Adrenal gland (tissue), 12 donors: Measurements from ENCODE around the gene SCN1B. TPM values are rescaled to one million over a fixed set of nuclear protein-coding genes. Genes with fewer than 3 reads are reported as not detected.

ENCODE experiments used
- DNase-seq, 7 donors: peaks; one replicate each; pipeline ENCODE4 v3.0.0-alpha.2; 2019 to 2020
- H3K27ac ChIP-seq, 5 donors: fragments of 200-600 bp; sonication (generic) in 4 of 5; 1 replicate in 3 of 5; 2 replicates in 2 of 5; pipeline versions ENCODE4 v1.5.1 to v1.8.0; 2016 to 2020; ENCODE audit warnings: mild to moderate bottlenecking in 1 of 5
- H3K27me3 ChIP-seq: fragments of 200-600 bp; 2 replicates; pipeline ENCODE4 v1.8.0; 2021
- H3K36me3 ChIP-seq, 2 donors: fragments of 200-600 bp; replicated peaks in 1 of 2; 1 replicate in 1 of 2; 2 replicates in 1 of 2; pipeline versions ENCODE4 v1.5.1 to v1.8.0; 2018 to 2022
- H3K4me1 ChIP-seq, 2 donors: fragments of 200-600 bp; replicated peaks in 1 of 2; 1 replicate in 1 of 2; 2 replicates in 1 of 2; pipeline versions ENCODE4 v1.5.1 to v1.8.0; 2018 to 2021
- H3K4me3 ChIP-seq, 4 donors: fragments of 200-600 bp; sonication (generic) in 3 of 4; one replicate each; pipeline ENCODE4 v1.5.1; 2016 to 2018
- H3K9me3 ChIP-seq, 3 donors: fragments of 200-600 bp; sonication (generic) in 1 of 3; replicated peaks in 1 of 3; 1 replicate in 2 of 3; 2 replicates in 1 of 3; pipeline versions ENCODE4 v1.5.1 to v1.8.0; 2016 to 2021
- POLR2A ChIP-seq, 2 donors: fragments of 450-650 bp; IDR thresholded peaks; one replicate each; pipeline ENCODE4 v1.6.1; 2017; ENCODE audit warnings: antibody characterized with exemption in 2 of 2, mild to moderate bottlenecking in 2 of 2, moderate library complexity in 1 of 2
- WGBS, 4 donors: extraction: QIAGEN DNeasy Blood & Tissue Kit in 2 of 4; methylation state at CpG; one replicate each; pipeline versions ENCODE4 v1.1.5 to v1.1.7; 2013 to 2017; 5-methylcytosine and 5-hydroxymethylcytosine counted together
- intact Hi-C, 2 donors: fragments of 100-400 bp; cut with DNase I; formaldehyde crosslinking; loops; one replicate each; pipeline versions ENCODE4 v1.14.1 to v1.15.0; 2022 to 2023
- polyA plus RNA-seq, 3 donors: library from polyadenylated mRNA; stranded (reverse); fragments of 200-250 nt in 2 of 3; fragments of 350-450 nt in 1 of 3; fragmentation: Illumina TruSeq in 1 of 3; extraction: RNeasy Lipid Tissue Mini Kit (QIAGEN cat#74804) in 1 of 3; gene quantifications; one replicate each; pipeline ENCODE4 v1.2.3, GENCODE V29; 2013 to 2014
- total RNA-seq, 9 donors: library from RNA; depleted of rRNA in 4 of 9; stranded (reverse); fragments of >200 nt in 4 of 9; fragments of 120-200 nt in 1 of 9; fragmentation: NEBNext Ultra II Directional in 1 of 9; extraction: Animal tissue kit (Norgen Biotek cat#: 25700) in 1 of 9; gene quantifications; one replicate each; pipeline versions ENCODE4 v1.1.0 to v1.2.4, GENCODE V29; 2013 to 2023
- TF ChIP-seq, protein P1 (sequence below), 6 experiments: fragments of 450-650 bp in 4 of 6; fragments of 200-600 bp in 2 of 6; sonication (generic) in 1 of 6; IDR thresholded peaks; 1 replicate in 5 of 6; 2 replicates in 1 of 6; pipeline versions ENCODE4 v1.5.1 to v1.8.0; 2016 to 2021; ENCODE audit warnings: antibody characterized with exemption in 6 of 6, mild to moderate bottlenecking in 2 of 6, moderate library complexity in 1 of 6
- donor health status: healthy with polysubstance abuse.
- donor health status: Bipolar disorder and iron deficiency.
- donor health status: DM: yes; HTN: yes; CAD: no.
- donor health status: DM: no; HTN: no; CAD: no.
- donor health status: DM: no; HTN: no; CAD: no.
- donor health status: DM: yes; HTN: yes; CAD: no.

Gene SCN1B
- total and polyA plus RNA-seq, 12 donors, result 0.83 to 34.5 (median 13.8) TPM

DNA sequence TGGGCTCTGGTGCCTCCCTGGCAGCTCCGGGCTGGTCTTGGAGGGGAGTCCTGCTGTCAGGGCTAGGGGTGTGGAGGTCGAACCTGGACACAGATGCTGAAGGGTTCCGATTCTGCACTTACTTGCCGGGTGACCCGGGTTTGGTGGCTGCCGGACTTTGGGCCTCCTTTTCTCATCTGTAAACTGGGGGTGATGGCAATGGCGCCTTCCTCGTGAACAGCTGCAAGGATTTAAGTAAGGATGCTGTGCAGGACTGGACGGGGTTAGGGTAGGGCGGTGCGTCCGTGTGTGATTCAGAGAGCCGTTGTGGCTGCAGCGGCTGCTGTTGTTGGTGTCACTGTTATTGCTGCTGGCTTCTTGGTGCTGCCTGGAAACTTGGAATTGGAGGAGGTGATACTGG is 13.6 kb downstream of the SCN1B start:
- Histone ChIP-seq H3K4me1 (peaks cover 16 to 18% of the 10 kb centered on the region in 2 donors), H3K36me3 (no peaks in the 10 kb centered on the region), H3K27me3 (no peaks in the 10 kb centered on the region), H3K9me3 (no peaks in the 10 kb centered on the region), H3K27ac (no peak overlapping the region), H3K4me3 (no peak overlapping the region)
- DNase-seq, result no peak
- no peak for TF ChIP-seq POLR2A (IDR thresholded peaks at IDR 0.05)
- TF ChIP-seq, protein P1, sequence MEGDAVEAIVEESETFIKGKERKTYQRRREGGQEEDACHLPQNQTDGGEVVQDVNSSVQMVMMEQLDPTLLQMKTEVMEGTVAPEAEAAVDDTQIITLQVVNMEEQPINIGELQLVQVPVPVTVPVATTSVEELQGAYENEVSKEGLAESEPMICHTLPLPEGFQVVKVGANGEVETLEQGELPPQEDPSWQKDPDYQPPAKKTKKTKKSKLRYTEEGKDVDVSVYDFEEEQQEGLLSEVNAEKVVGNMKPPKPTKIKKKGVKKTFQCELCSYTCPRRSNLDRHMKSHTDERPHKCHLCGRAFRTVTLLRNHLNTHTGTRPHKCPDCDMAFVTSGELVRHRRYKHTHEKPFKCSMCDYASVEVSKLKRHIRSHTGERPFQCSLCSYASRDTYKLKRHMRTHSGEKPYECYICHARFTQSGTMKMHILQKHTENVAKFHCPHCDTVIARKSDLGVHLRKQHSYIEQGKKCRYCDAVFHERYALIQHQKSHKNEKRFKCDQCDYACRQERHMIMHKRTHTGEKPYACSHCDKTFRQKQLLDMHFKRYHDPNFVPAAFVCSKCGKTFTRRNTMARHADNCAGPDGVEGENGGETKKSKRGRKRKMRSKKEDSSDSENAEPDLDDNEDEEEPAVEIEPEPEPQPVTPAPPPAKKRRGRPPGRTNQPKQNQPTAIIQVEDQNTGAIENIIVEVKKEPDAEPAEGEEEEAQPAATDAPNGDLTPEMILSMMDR (IDR thresholded peaks at IDR 0.05), result no peak
- WGBS, 4 donors, result 70 to 80% (median 75%) methylated on average over 7 to 14 of the region's 14 CpGs
- intact Hi-C loops, result no loop called here

GRCh38 chr19:35044317-35045117 is 14.2 kb downstream of the SCN1B start:
- peak in 5 of 7 donors; percentile 45 to 79 (median 67) for DNase-seq

DNA sequence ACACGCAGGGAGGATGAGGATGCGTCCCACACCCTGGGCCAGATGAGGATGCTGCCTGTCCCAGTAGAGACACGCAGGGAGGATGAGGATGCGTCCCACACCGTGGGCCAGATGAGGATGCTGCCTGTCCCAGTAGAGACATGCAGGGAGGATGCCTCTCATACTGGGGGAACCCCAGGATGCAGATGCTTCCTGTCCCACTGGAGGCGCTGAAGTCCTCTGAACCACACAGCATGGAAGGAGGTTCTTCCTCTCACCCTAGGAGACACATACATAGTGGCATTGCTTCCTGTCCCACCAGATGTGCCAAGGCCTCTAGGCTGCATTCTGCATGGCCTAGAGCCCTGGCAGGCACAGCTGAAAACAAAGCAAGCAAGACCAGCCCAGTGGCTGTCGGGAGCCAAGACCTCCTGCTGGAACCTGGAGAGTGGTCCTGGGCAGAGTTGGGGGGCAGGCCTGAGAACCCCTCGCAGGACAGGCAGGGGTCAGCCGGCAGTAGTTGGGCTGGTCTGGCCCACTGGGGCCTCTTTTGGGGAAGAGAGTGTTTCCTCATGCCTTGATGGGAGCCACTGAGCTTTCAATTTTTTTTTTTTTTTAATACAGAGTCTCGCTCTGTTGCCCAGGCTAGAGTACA is 15.5 kb downstream of the SCN1B start:
- peaks cover 9% of the 10 kb centered on the region in 2 donors for H3K4me1 ChIP-seq
- H3K27ac ChIP-seq, result peak overlapping the region in 1 of 5 donors; percentile 15
- H3K27me3 ChIP-seq, result no peaks in the 10 kb centered on the region
- H3K4me3 ChIP-seq, result no peak overlapping the region
- H3K36me3 ChIP-seq, result no peaks in the 10 kb centered on the region
- 58 to 72% (median 61%) methylated on average over 6 to 10 of the region's 10 CpGs for WGBS, 4 donors
- peak in 5 of 7 donors; percentile 26 to 82 (median 51) for DNase-seq
- H3K9me3 ChIP-seq, result no peaks in the 10 kb centered on the region
- TF ChIP-seq, protein P1 (IDR thresholded peaks at IDR 0.05), result peak in 3 of 6 experiments; percentile 7 to 36 (median 29)
- no peak for TF ChIP-seq POLR2A (IDR thresholded peaks at IDR 0.05)
- intact Hi-C loops, result no loop called here

More at GRCh38 chr19:35044317-35045117, 14.2 kb downstream of the SCN1B start:
- no peaks in the 10 kb centered on the region for H3K27me3 ChIP-seq
- 47 to 61% (median 53%) methylated on average over 9 of the region's 9 CpGs for WGBS, 4 donors
- H3K4me3 ChIP-seq, result no peak overlapping the region
- H3K4me1 ChIP-seq, result peaks cover 15 to 18% of the 10 kb centered on the region in 2 donors
- H3K36me3 ChIP-seq, result no peaks in the 10 kb centered on the region
- no peaks in the 10 kb centered on the region for H3K9me3 ChIP-seq
- H3K27ac ChIP-seq, result no peak overlapping the region
- TF ChIP-seq, protein P1 (IDR thresholded peaks at IDR 0.05), result peak; percentile 82 to 99 (median 90)
- TF ChIP-seq POLR2A (IDR thresholded peaks at IDR 0.05), result no peak
- intact Hi-C loops, result no loop called here

DNA sequence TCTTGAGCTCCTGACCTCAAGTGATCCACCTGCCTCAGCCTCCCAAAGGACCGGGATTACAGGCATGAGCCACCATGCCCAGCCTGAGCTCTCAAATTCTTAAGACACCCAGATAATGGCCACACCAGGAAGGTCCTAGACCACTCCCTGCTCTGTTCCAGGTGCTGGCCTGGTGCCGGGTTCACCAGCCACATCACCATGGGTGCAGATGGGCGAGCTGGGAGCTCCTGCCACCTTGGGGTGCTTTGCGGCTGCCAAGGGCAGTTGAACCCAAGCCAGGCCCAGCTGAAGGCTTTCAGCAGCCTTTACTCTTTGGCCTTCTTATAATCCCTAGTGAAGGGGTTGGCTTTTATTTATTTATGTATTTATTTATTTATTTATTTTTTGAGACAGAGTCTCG is 16.2 kb downstream of the SCN1B start:
- Histone ChIP-seq H3K4me3 (no peak overlapping the region), H3K36me3 (no peaks in the 10 kb centered on the region), H3K27ac (no peak overlapping the region), H3K9me3 (no peaks in the 10 kb centered on the region), H3K4me1 (peaks cover 3 to 4% of the 10 kb centered on the region in 2 donors), H3K27me3 (no peaks in the 10 kb centered on the region)
- WGBS, 4 donors, result 79 to 98% (median 93%) methylated on average over 4 to 5 of the region's 5 CpGs
- no peak for DNase-seq
- no peak for TF ChIP-seq POLR2A (IDR thresholded peaks at IDR 0.05)
- TF ChIP-seq, protein P1 (IDR thresholded peaks at IDR 0.05), result no peak
- intact Hi-C loops, result no loop called here
